ENCODE data around the gene PCBP3. TPM values are rescaled to one million over a fixed set of nuclear protein-coding genes. Genes with fewer than 3 reads are reported as not detected.

The PCBP3 gene
- total RNA-seq, 1 experiment from 2014 or later, result 10.9 TPM

DNA sequence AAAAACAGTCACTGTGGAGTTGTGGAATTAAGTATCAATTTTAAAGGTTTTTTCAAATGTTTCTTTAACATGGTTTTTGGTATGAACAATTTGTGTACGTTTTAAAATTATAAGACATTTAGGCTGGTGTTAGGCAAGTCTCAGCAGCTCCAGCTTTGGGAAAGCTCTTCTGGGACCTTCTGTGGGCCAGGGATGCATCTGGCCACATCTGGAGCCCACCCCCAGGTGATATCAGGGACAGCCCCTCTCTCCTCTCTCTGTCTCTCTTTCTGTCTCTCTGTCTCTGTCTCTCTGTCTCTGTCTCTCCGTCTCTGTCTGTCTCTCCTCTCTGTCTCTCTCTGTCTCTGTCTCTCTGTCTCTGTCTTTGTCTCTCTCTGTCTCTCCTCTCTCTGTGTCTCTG is 336.7 kb downstream of the PCBP3 start:
- Histone ChIP-seq H3K18ac (ENCODE audit: insufficient read length, low read depth, low read length) (no peak overlapping the region), H3K27me3 (ENCODE audit: insufficient read depth, low read length) (no peaks in the 10 kb centered on the region; the same call in 1 of the 2 replicates), H3K79me2 (ENCODE audit: insufficient read depth, low read length) (no peaks in the 10 kb centered on the region), H2BK5ac (ENCODE audit: insufficient read length, low read length) (no peak overlapping the region), H4K91ac (ENCODE audit: insufficient read length, low read depth, low read length) (no peak overlapping the region), H3K27ac (ENCODE audit: insufficient read length, low read depth, low read length) (no peak overlapping the region), H3K23ac (ENCODE audit: insufficient read length, low read depth, low read length) (no peak overlapping the region), H3K9me3 (ENCODE audit: control insufficient read depth, low read depth, low read length) (no peaks in the 10 kb centered on the region), H3K4me1 (ENCODE audit: insufficient read depth, low read length) (no peaks in the 10 kb centered on the region; the same call in 1 of the 2 replicates), H2BK120ac (ENCODE audit: low read depth, low read length, poor library complexity, severe bottlenecking) (no peak overlapping the region), H2BK15ac (ENCODE audit: low read depth, low read length) (no peak overlapping the region), H4K8ac (replicated peaks; ENCODE audit: insufficient read length, low read depth, low read length) (no peak overlapping the region), H3K9ac (ENCODE audit: extremely low read depth, insufficient read length, low read length) (no peak overlapping the region), H3K79me1 (ENCODE audit: insufficient read depth, low read depth, low read length, poor library complexity, severe bottlenecking) (no peaks in the 10 kb centered on the region), H2AFZ (ENCODE audit: low read length) (no peak overlapping the region), H3K56ac (ENCODE audit: insufficient read length, low read depth, low read length) (no peak overlapping the region), H3T11ph (ENCODE audit: low read length) (no peak overlapping the region), H3K23me2 (ENCODE audit: insufficient read length, low read depth, low read length, poor library complexity, severe bottlenecking) (peaks cover 21% of the 10 kb centered on the region), H4K20me1 (ENCODE audit: control insufficient read depth, insufficient read depth, insufficient read length) (no peaks in the 10 kb centered on the region), H2AK5ac (ENCODE audit: insufficient read length, low read length) (no peak overlapping the region), H2BK12ac (ENCODE audit: insufficient read length, low read depth, low read length) (no peak overlapping the region), H2BK20ac (ENCODE audit: low read depth, low read length, poor library complexity, severe bottlenecking) (no peak overlapping the region), H3K14ac (ENCODE audit: insufficient read depth, low read length) (no peak overlapping the region), H4K5ac (ENCODE audit: insufficient read length, low read depth, low read length) (no peak overlapping the region), H3K4me2 (ENCODE audit: insufficient read depth, insufficient read length, low read length) (no peak overlapping the region), H3K4ac (ENCODE audit: low read depth, low read length) (no peak overlapping the region)
- DNase-seq, result no peak
- H3K9me3 Mint-ChIP-seq, result no peaks in the 10 kb centered on the region; a peak in 1 of 5 replicates
- H3K36me3 Mint-ChIP-seq (ENCODE audit: insufficient read depth in 1 of 3, low read depth in 3 of 3), result peaks cover 10 to 15% (median 11%) of the 10 kb centered on the region in 3 experiments
- H3K4me1 Mint-ChIP-seq, result peaks cover 20 to 21% of the 10 kb centered on the region in 2 experiments
- no peak overlapping the region for H3K27ac Mint-ChIP-seq
- peaks cover 5% of the 10 kb centered on the region for H3K27me3 Mint-ChIP-seq (ENCODE audit: low read depth)
- TF ChIP-seq, protein P1, sequence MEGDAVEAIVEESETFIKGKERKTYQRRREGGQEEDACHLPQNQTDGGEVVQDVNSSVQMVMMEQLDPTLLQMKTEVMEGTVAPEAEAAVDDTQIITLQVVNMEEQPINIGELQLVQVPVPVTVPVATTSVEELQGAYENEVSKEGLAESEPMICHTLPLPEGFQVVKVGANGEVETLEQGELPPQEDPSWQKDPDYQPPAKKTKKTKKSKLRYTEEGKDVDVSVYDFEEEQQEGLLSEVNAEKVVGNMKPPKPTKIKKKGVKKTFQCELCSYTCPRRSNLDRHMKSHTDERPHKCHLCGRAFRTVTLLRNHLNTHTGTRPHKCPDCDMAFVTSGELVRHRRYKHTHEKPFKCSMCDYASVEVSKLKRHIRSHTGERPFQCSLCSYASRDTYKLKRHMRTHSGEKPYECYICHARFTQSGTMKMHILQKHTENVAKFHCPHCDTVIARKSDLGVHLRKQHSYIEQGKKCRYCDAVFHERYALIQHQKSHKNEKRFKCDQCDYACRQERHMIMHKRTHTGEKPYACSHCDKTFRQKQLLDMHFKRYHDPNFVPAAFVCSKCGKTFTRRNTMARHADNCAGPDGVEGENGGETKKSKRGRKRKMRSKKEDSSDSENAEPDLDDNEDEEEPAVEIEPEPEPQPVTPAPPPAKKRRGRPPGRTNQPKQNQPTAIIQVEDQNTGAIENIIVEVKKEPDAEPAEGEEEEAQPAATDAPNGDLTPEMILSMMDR (conservative IDR thresholded peaks at IDR 0.05), result no peak
- peak overlapping the region in 1 of 2 experiments; percentile 41; a peak in 1 of 5 replicates for H3K4me3 Mint-ChIP-seq
- WGBS (ENCODE audit: extremely low coverage, insufficient read length, low lambda C conversion rate), result no CpG with 5 or more reads among the region's 2 CpGs
